Type B pancreatic cell (in vitro differentiated cells): Measurements from ENCODE around the gene NKRF. TPM values are rescaled to one million over a fixed set of nuclear protein-coding genes. Genes with fewer than 3 reads are reported as not detected.

Experiments
- DNase-seq: peaks from one replicate; pipeline ENCODE4 v3.0.0; 2021; ENCODE audit warnings: mixed read lengths; ENCODE audit not compliant: unreplicated experiment; ENCODE audit errors: extremely low spot score
- H3K27ac Mint-ChIP-seq: 2 replicates; pipeline ENCODE4 v1.8.0; 2021; ENCODE audit warnings: mild to moderate bottlenecking, mixed read lengths
- H3K27me3 Mint-ChIP-seq: 2 replicates; pipeline ENCODE4 v1.8.0; 2021; ENCODE audit warnings: mixed read lengths
- H3K36me3 Mint-ChIP-seq: 2 replicates; pipeline ENCODE4 v1.8.0; 2021; ENCODE audit warnings: mixed read lengths
- H3K4me1 Mint-ChIP-seq: one replicate; pipeline ENCODE4 v1.8.0; 2021; ENCODE audit warnings: mixed read lengths; ENCODE audit not compliant: unreplicated experiment
- H3K4me3 Mint-ChIP-seq: 2 replicates; pipeline ENCODE4 v1.8.0; 2021; ENCODE audit warnings: mild to moderate bottlenecking, mixed read lengths
- H3K9me3 Mint-ChIP-seq: 2 replicates; pipeline ENCODE4 v1.8.0; 2021; ENCODE audit warnings: mixed read lengths
- CTCF ChIP-seq: fragments of 200-600 bp; sonication (generic); conservative IDR thresholded peaks from 2 replicates; pipeline ENCODE4 v1.5.0; 2021; ENCODE audit warnings: antibody characterized with exemption, mild to moderate bottlenecking
- microRNA-seq: library from miRNA; unstranded; fragments of <30 nt; microRNA quantifications from one replicate; pipeline ENCODE4, GENCODE V29; 2020
- total RNA-seq: library from RNA; stranded (reverse); gene quantifications from 2 replicates; pipeline ENCODE4 v1.2.1, GENCODE V29; 2021; ENCODE audit warnings: low replicate concordance

The NKRF gene
- total RNA-seq, 1 donor from 2014 or later = 11.0 TPM

GRCh38 chrX:119539872-119540271 lies 66.4 kb downstream of the NKRF start:
- no peak for DNase-seq
- H3K27ac Mint-ChIP-seq = no peak overlapping the region
- no peak for TF ChIP-seq CTCF
- H3K4me3 Mint-ChIP-seq = no peak overlapping the region
- no peaks in the 10 kb centered on the region for H3K27me3 Mint-ChIP-seq
- H3K9me3 Mint-ChIP-seq = no peaks in the 10 kb centered on the region
- H3K4me1 Mint-ChIP-seq = no peaks in the 10 kb centered on the region
- H3K36me3 Mint-ChIP-seq = peaks cover 7% of the 10 kb centered on the region

Small RNA genes within 50 kb of the gene (microRNA-seq; reads per million reads assigned to microRNA genes)
- gene MIR766 = 44.3 reads per million, percentile 54 among the genes with 10 or more reads in this experiment

Other genes with a start within 250 kb of the NKRF start
- 7.0 and 7.4 TPM in 2 replicates for gene SLC25A43, start 207.1 kb downstream of the NKRF start, total RNA-seq
- gene SLC25A5, start 138.0 kb downstream of the NKRF start, total RNA-seq = 428 and 470 TPM in 2 replicates
- 19.7 and 23.0 TPM in 2 replicates for gene STEEP1, start 41.0 kb downstream of the NKRF start, total RNA-seq
- gene UBE2A, start 31.9 kb downstream of the NKRF start, total RNA-seq = 48.0 and 54.1 TPM in 2 replicates
- gene SEPTIN6, start 86.7 kb upstream of the NKRF start, total RNA-seq = 15.8 and 70.2 TPM in 2 replicates
- gene SOWAHD, start 152.2 kb upstream of the NKRF start, total RNA-seq = 0.63 TPM in 1 of 2 replicates, not detected in the other
- 2,402 and 2,468 TPM in 2 replicates for gene RPL39, start 185.2 kb upstream of the NKRF start, total RNA-seq
- gene UPF3B, start 246.5 kb upstream of the NKRF start, total RNA-seq = 12.4 and 16.4 TPM in 2 replicates